ENCODE measurements around the gene GKN1.
A peak's percentile ranks its signal among the peaks of the same experiment; 100 is the strongest.

Gene GKN1

GRCh38 chr2:68974251-68974650, at the start of gene GKN1:
TSS of gene GKN1 (plus strand) at chr2:68974636. CDS start at chr2:68974678, 42 bp downstream.
- DNase-seq (ENCODE audit: extremely low read depth, low read depth), result no peak

GRCh38 chr2:68925295-68925896, 49.0 kb upstream of the GKN1 start:
- peak; percentile 91 for TF ChIP-seq CTCF (IDR thresholded peaks at IDR 0.05; ENCODE audit: low read depth, low read length, missing control alignments)

More at GRCh38 chr2:68974251-68974650, at the start of gene GKN1:
- TF ChIP-seq CTCF (IDR thresholded peaks at IDR 0.05; ENCODE audit: low read depth, low read length, missing control alignments), result no peak
- no peak within 1 kb of the TSS for H3K4me3 ChIP-seq (replicated peaks; ENCODE audit: low read depth, low read length)

DNA sequence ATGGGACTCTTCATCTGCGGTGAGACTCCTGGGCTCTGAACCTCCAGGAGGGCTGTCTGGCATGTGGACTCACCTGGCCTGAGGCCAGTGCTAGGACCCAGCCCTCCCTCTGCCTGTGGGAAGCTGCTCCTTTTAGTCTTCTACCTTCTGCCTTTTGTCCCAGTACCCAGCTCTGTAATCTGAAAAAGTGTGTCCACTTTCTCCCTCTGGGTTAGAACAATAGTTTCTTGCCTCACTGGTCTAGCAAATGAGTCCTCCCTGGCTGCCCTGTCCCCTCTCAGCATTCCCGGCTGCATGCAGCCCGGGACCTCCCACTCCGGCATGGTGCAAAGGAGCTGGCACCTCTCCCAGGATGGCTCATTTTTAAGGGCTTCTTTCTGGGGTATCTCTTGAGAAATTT, 47.6 kb upstream of the GKN1 start:
- no peak for DNase-seq (ENCODE audit: extremely low read depth, low read depth)
- H3K4me3 ChIP-seq (replicated peaks; ENCODE audit: low read depth, low read length), result no peak overlapping the region
- TF ChIP-seq CTCF (IDR thresholded peaks at IDR 0.05; ENCODE audit: low read depth, low read length, missing control alignments), result no peak

More at GRCh38 chr2:68925295-68925896, 49.0 kb upstream of the GKN1 start:
- DNase-seq (ENCODE audit: extremely low read depth, low read depth), result no peak
- H3K4me3 ChIP-seq (replicated peaks; ENCODE audit: low read depth, low read length), result no peak overlapping the region

DNA sequence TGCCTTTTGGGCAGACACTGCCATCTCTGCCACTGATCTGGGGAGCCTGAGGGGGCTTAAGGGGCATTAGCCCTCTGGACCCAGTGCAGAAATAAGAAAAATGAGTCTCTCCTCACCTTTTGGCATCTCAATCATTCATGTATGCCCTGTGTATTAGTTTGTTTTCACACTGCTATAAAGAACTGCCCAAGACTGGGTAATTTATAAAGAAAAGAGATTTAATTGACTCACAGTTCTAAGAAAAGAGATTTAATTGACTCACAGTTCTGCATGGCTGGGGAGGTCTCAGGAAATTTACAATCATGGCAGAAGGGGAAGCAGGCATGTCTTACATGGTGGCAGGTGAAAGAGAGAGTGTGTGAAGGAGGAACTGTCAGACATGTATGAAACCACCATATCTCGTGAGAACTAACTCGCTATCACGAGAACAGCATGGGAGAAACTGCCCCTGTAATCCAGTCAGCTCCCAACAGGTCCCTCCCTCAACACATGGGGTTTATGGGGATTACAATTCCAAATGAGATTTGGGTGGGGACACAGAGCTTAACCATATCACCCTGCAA, 43.2 kb upstream of the GKN1 start:
- TF ChIP-seq CTCF (IDR thresholded peaks at IDR 0.05; ENCODE audit: low read depth, low read length, missing control alignments), result no peak
- no peak for DNase-seq (ENCODE audit: extremely low read depth, low read depth)
- H3K4me3 ChIP-seq (replicated peaks; ENCODE audit: low read depth, low read length), result no peak overlapping the region

- TF ChIP-seq CTCF (IDR thresholded peaks at IDR 0.05; ENCODE audit: low read depth, low read length, missing control alignments), result no peak
- no peak for DNase-seq (ENCODE audit: extremely low read depth, low read depth)
- no peak overlapping the region for H3K4me3 ChIP-seq (replicated peaks; ENCODE audit: low read depth, low read length)
Observed at GRCh38 chr2:68931799-68932198, 42.6 kb upstream of the GKN1 start.

GRCh38 chr2:68932402-68932801, 42.0 kb upstream of the GKN1 start:
- no peak for TF ChIP-seq CTCF (IDR thresholded peaks at IDR 0.05; ENCODE audit: low read depth, low read length, missing control alignments)
- no peak for DNase-seq (ENCODE audit: extremely low read depth, low read depth)
- H3K4me3 ChIP-seq (replicated peaks; ENCODE audit: low read depth, low read length), result no peak overlapping the region
